H9 (cell line): ENCODE measurements around the gene FALEC. TPM values are rescaled to one million over a fixed set of nuclear protein-coding genes. Genes with fewer than 3 reads are reported as not detected.

Experiments used
- DNase-seq: peaks from one replicate; pipeline ENCODE4 v3.0.0-alpha.2; 2017
- H2AFZ ChIP-seq: one replicate; pipeline ENCODE4 v1.6.1; 2013; ENCODE audit warnings: mild to moderate bottlenecking, low read length, control low read depth, moderate library complexity
- H2AK5ac ChIP-seq: 2 replicates; pipeline ENCODE4 v1.6.1; 2013; ENCODE audit warnings: low read length, control low read depth, mixed read lengths; ENCODE audit not compliant: insufficient read length
- H2BK120ac ChIP-seq: one replicate; pipeline ENCODE4 v1.6.1; 2013; ENCODE audit warnings: low read depth, mild to moderate bottlenecking, low read length, control low read depth, inconsistent platforms; ENCODE audit not compliant: poor library complexity, severe bottlenecking
- H2BK12ac ChIP-seq: 2 replicates; pipeline ENCODE4 v1.6.1; 2013; ENCODE audit warnings: low read length, control low read depth, mixed read lengths, low read depth; ENCODE audit not compliant: insufficient read length
- H2BK15ac ChIP-seq: 2 replicates; pipeline ENCODE4 v1.6.1; 2013; ENCODE audit warnings: low read depth, low read length, control low read depth
- H2BK20ac ChIP-seq: one replicate; pipeline ENCODE4 v1.6.1; 2013; ENCODE audit warnings: low read depth, mild to moderate bottlenecking, low read length, control low read depth, inconsistent platforms; ENCODE audit not compliant: poor library complexity, severe bottlenecking
- H2BK5ac ChIP-seq: 2 replicates; pipeline ENCODE4 v1.6.1; 2013; ENCODE audit warnings: low read length, control low read depth, mixed read lengths; ENCODE audit not compliant: insufficient read length
- H3K14ac ChIP-seq: 2 replicates; pipeline ENCODE4 v1.6.1; 2013; ENCODE audit warnings: low read length, control low read depth; ENCODE audit not compliant: insufficient read depth
- H3K18ac ChIP-seq: 2 replicates; pipeline ENCODE4 v1.6.1; 2013; ENCODE audit warnings: low read depth, mild to moderate bottlenecking, mixed read lengths, low read length, control low read depth; ENCODE audit not compliant: insufficient read length
- H3K23ac ChIP-seq: 2 replicates; pipeline ENCODE4 v1.6.1; 2013; ENCODE audit warnings: low read length, control low read depth, mixed read lengths, low read depth; ENCODE audit not compliant: insufficient read length
- H3K23me2 ChIP-seq: 2 replicates; pipeline ENCODE4 v1.6.1; 2013; ENCODE audit warnings: low read depth, mild to moderate bottlenecking, mixed read lengths, low read length, control low read depth; ENCODE audit not compliant: insufficient read length, poor library complexity, severe bottlenecking
- H3K27ac ChIP-seq: 2 replicates; pipeline ENCODE4 v1.5.1; 2013; ENCODE audit warnings: low read length, control low read depth, mixed read lengths, low read depth; ENCODE audit not compliant: insufficient read length
- H3K27me3 ChIP-seq: 2 replicates; pipeline ENCODE4 v1.6.1; 2013; ENCODE audit warnings: low read length, control low read depth, inconsistent platforms; ENCODE audit not compliant: insufficient read depth
- H3K4ac ChIP-seq: 2 replicates; pipeline ENCODE4 v1.6.1; 2013; ENCODE audit warnings: low read depth, mild to moderate bottlenecking, control low read depth, inconsistent platforms, low read length, moderate library complexity
- H3K4me1 ChIP-seq: 2 replicates; pipeline ENCODE4 v1.6.1; 2013; ENCODE audit warnings: low read length, control low read depth, inconsistent platforms; ENCODE audit not compliant: insufficient read depth
- H3K4me2 ChIP-seq: 2 replicates; pipeline ENCODE4 v1.6.1; 2013; ENCODE audit warnings: low read length, control low read depth, mixed read lengths; ENCODE audit not compliant: insufficient read length, insufficient read depth
- H3K56ac ChIP-seq: 2 replicates; pipeline ENCODE4 v1.6.1; 2013; ENCODE audit warnings: low read depth, mild to moderate bottlenecking, mixed read lengths, low read length, control low read depth; ENCODE audit not compliant: insufficient read length
- H3K79me1 ChIP-seq: 2 replicates; pipeline ENCODE4 v1.6.1; 2013; ENCODE audit warnings: low read depth, mild to moderate bottlenecking, moderate library complexity, low read length, control low read depth, inconsistent platforms; ENCODE audit not compliant: insufficient read depth, poor library complexity, severe bottlenecking
- H3K79me2 ChIP-seq: 2 replicates; pipeline ENCODE4 v1.6.1; 2013; ENCODE audit warnings: low read length, control low read depth, inconsistent platforms; ENCODE audit not compliant: insufficient read depth
- H3K9ac ChIP-seq: 2 replicates; pipeline ENCODE4 v1.6.1; 2013; ENCODE audit warnings: low read length, control low read depth, mixed read lengths; ENCODE audit not compliant: insufficient read length; ENCODE audit errors: extremely low read depth
- H3K9me3 ChIP-seq: one replicate; pipeline ENCODE4 v1.6.1; 2013; ENCODE audit warnings: low read depth, low read length, inconsistent platforms; ENCODE audit not compliant: control insufficient read depth
- H3T11ph ChIP-seq: one replicate; pipeline ENCODE4 v1.6.1; 2013; ENCODE audit warnings: mild to moderate bottlenecking, low read length, control low read depth, inconsistent platforms
- H4K20me1 ChIP-seq: one replicate; pipeline ENCODE4 v1.6.1; 2013; ENCODE audit not compliant: control insufficient read depth, insufficient read length, insufficient read depth
- H4K5ac ChIP-seq: 2 replicates; pipeline ENCODE4 v1.6.1; 2013; ENCODE audit warnings: low read depth, mild to moderate bottlenecking, mixed read lengths, low read length, control low read depth; ENCODE audit not compliant: insufficient read length
- H4K8ac ChIP-seq: replicated peaks from 2 replicates; pipeline ENCODE4 v1.6.1; 2013; ENCODE audit warnings: low read length, control low read depth, mixed read lengths, low read depth; ENCODE audit not compliant: insufficient read length
- H4K91ac ChIP-seq: 2 replicates; pipeline ENCODE4 v1.6.1; 2013; ENCODE audit warnings: low read depth, mild to moderate bottlenecking, moderate library complexity, mixed read lengths, low read length, control low read depth; ENCODE audit not compliant: insufficient read length
- H3K27ac Mint-ChIP-seq, 3 experiments: 2 replicates in 2 of 3; 3 replicates in 1 of 3; pipeline ENCODE4 v1.8.0; 2020 to 2021; ENCODE audit warnings: mixed read lengths in 3 of 3, mild to moderate bottlenecking in 1 of 3, moderate library complexity in 1 of 3
- H3K27me3 Mint-ChIP-seq: 2 replicates; pipeline ENCODE4 v1.8.0; 2021; ENCODE audit warnings: low read depth, mild to moderate bottlenecking, moderate library complexity, mixed read lengths
- H3K36me3 Mint-ChIP-seq, 3 experiments: 2 replicates in 2 of 3; 3 replicates in 1 of 3; pipeline ENCODE4 v1.8.0; 2020 to 2021; ENCODE audit warnings: low read depth in 3 of 3, mixed read lengths in 3 of 3; ENCODE audit not compliant: insufficient read depth in 1 of 3
- H3K4me1 Mint-ChIP-seq, 2 experiments: 2 replicates each; pipeline ENCODE4 v1.8.0; 2020; ENCODE audit warnings: mixed read lengths in 2 of 2
- H3K4me3 Mint-ChIP-seq, 2 experiments: 2 replicates in 1 of 2; 3 replicates in 1 of 2; pipeline ENCODE4 v1.8.0; 2020 to 2021; ENCODE audit warnings: mild to moderate bottlenecking in 2 of 2, mixed read lengths in 2 of 2, moderate library complexity in 1 of 2
- H3K9me3 Mint-ChIP-seq, 2 experiments: 2 replicates in 1 of 2; 3 replicates in 1 of 2; pipeline ENCODE4 v1.8.0; 2020; ENCODE audit warnings: mild to moderate bottlenecking in 2 of 2, mixed read lengths in 2 of 2, moderate library complexity in 1 of 2
- WGBS: extraction: QIAGEN DNeasy Blood & Tissue Kit; methylation state at CpG from one replicate; pipeline ENCODE4 v1.1.7; 2013; ENCODE audit warnings: missing lambda C conversion rate, low lambda C conversion rate, mixed read lengths; ENCODE audit not compliant: insufficient read length; ENCODE audit errors: extremely low coverage; 5-methylcytosine and 5-hydroxymethylcytosine counted together
- total RNA-seq: library from RNA; stranded (reverse); gene quantifications from 2 replicates; pipeline ENCODE4 v1.2.1, GENCODE V29; 2021
- TF ChIP-seq, protein P1 (sequence below): fragments of 200-600 bp; sonication (generic); conservative IDR thresholded peaks from 3 replicates; pipeline ENCODE4 v1.8.0; 2021; ENCODE audit warnings: antibody characterized with exemption, mild to moderate bottlenecking

Gene FALEC
- total RNA-seq, 1 experiment from 2014 or later = not detected

DNA sequence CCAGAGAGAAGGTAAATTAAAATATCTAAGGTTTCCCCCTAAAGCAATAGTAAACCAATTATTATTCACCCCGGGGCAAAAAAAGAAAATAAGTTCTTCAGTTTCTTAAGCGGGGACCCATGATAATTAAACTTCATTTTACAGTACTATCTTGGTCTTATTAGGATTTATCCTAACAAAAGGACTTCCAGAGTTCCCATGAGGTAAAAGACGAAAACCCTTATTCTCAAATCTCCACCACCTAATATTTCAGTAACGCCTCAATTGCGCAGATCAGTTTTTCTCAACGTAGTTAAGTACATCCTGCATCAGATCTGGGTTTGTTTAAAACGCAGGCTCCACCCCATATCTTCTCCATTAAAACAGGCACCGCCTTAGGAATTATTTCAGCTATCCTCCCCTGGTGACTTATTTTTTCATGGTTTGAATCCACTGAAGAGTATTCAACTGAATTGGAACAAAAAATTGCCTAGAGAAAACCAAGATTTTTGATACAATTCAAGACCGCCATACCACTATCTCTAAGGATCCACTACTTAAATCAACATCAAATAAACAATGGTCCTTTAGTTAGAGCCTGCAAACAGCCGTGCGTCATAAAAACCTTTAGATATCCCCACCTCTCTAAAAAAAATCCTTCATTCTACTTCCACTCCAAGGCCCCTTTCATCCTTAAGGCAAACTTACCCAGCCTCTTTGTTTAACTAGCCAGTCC lies 62.2 kb downstream of the FALEC start:
- no peak overlapping the region for H2BK20ac ChIP-seq
- peaks cover 35% of the 10 kb centered on the region for H3K79me2 ChIP-seq
- no peaks in the 10 kb centered on the region for H4K20me1 ChIP-seq
- peak overlapping the region; percentile 89 for H3K27ac ChIP-seq
- TF ChIP-seq, protein P1, sequence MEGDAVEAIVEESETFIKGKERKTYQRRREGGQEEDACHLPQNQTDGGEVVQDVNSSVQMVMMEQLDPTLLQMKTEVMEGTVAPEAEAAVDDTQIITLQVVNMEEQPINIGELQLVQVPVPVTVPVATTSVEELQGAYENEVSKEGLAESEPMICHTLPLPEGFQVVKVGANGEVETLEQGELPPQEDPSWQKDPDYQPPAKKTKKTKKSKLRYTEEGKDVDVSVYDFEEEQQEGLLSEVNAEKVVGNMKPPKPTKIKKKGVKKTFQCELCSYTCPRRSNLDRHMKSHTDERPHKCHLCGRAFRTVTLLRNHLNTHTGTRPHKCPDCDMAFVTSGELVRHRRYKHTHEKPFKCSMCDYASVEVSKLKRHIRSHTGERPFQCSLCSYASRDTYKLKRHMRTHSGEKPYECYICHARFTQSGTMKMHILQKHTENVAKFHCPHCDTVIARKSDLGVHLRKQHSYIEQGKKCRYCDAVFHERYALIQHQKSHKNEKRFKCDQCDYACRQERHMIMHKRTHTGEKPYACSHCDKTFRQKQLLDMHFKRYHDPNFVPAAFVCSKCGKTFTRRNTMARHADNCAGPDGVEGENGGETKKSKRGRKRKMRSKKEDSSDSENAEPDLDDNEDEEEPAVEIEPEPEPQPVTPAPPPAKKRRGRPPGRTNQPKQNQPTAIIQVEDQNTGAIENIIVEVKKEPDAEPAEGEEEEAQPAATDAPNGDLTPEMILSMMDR = no peak
- Mint-ChIP-seq H3K27ac (peak overlapping the region; percentile 99), H3K4me1 (peaks cover 50 to 60% of the 10 kb centered on the region in 2 experiments), H3K36me3 (peaks cover 59 to 62% (median 61%) of the 10 kb centered on the region in 3 experiments), H3K9me3 (peaks cover 6 to 15% of the 10 kb centered on the region in 2 experiments; a peak in 4 of 5 replicates), H3K27me3 (peaks cover 3% of the 10 kb centered on the region; the same call in 1 of the 2 replicates), H3K4me3 (peak overlapping the region; percentile 96 to 97)
- no peak overlapping the region for H2BK15ac ChIP-seq
- no peaks in the 10 kb centered on the region for H3K79me1 ChIP-seq
- no peak overlapping the region for H3K23ac ChIP-seq
- no peak overlapping the region for H2BK120ac ChIP-seq
- H3K56ac ChIP-seq = peak overlapping the region; percentile 44
- peaks cover 7% of the 10 kb centered on the region for H3K23me2 ChIP-seq
- H4K5ac ChIP-seq = no peak overlapping the region
- peak overlapping the region; percentile 99; the same call in 1 of the 2 replicates for H3K14ac ChIP-seq
- peak overlapping the region; percentile 98 for H3K9ac ChIP-seq
- H3K4me1 ChIP-seq = peaks cover 4% of the 10 kb centered on the region
- no peak overlapping the region for H2AFZ ChIP-seq
- no peaks in the 10 kb centered on the region for H3K9me3 ChIP-seq
- H4K91ac ChIP-seq = no peak overlapping the region
- no peak overlapping the region for H4K8ac ChIP-seq
- no peak overlapping the region for H2AK5ac ChIP-seq
- peak overlapping the region; percentile 98 for H3K4me2 ChIP-seq
- no peak overlapping the region; the same call in 1 of the 2 replicates for H3K4ac ChIP-seq
- H2BK12ac ChIP-seq = no peak overlapping the region
- no peaks in the 10 kb centered on the region for H3K27me3 ChIP-seq
- H3T11ph ChIP-seq = no peak overlapping the region
- H3K18ac ChIP-seq = peak overlapping the region; percentile 98
- no CpG with 5 or more reads among the region's 11 CpGs for WGBS
- peak overlapping the region; percentile 64 for H2BK5ac ChIP-seq
- no peak for DNase-seq
